SK-N-SH treated with all-trans-retinoic acid at 6 μM for 48 hours (cell line): ENCODE results near the gene GAR1.

Source experiments
- ATAC-seq: fragments of 200-7000 bp; cut with Tn5 transposase; 3 replicates; pipeline ENCODE4 v1.9.1; 2020; ENCODE audit warnings: mild to moderate bottlenecking, moderate library complexity
- ARNTL ChIP-seq: fragments of 450-650 bp; formaldehyde crosslinking; IDR thresholded peaks from 2 replicates; pipeline ENCODE4 v1.5.0; 2020; ENCODE audit warnings: low read depth, mild to moderate bottlenecking, moderate library complexity, borderline replicate concordance
- BACH2 ChIP-seq: fragments of 250-450 bp; sonication (Bioruptor Pico); IDR thresholded peaks from 2 replicates; pipeline ENCODE4 v1.9.0; 2021; ENCODE audit warnings: mild to moderate bottlenecking, borderline replicate concordance
- CSDC2 ChIP-seq: fragments of 250-450 bp; sonication (Bioruptor Pico); IDR thresholded peaks from 2 replicates; pipeline ENCODE4 v1.5.0; 2020; ENCODE audit warnings: mild to moderate bottlenecking, moderate library complexity
- ESRRG ChIP-seq: fragments of 250-450 bp; sonication (Bioruptor Pico); IDR thresholded peaks from 2 replicates; pipeline ENCODE4 v1.6.1; 2021; ENCODE audit warnings: mild to moderate bottlenecking
- GLIS3 ChIP-seq: fragments of 250-450 bp; sonication (Bioruptor Pico); IDR thresholded peaks from 2 replicates; pipeline ENCODE4 v1.5.0; 2020; ENCODE audit warnings: mild to moderate bottlenecking, moderate library complexity
- ISL1 ChIP-seq: fragments of 250-450 bp; sonication (Bioruptor Pico); IDR thresholded peaks from 2 replicates; pipeline ENCODE4 v2.1.2; 2022; ENCODE audit warnings: mild to moderate bottlenecking, moderate library complexity
- PPARA ChIP-seq: fragments of 250-450 bp; sonication (Bioruptor Pico); IDR thresholded peaks from 2 replicates; pipeline ENCODE4 v1.5.0; 2020; ENCODE audit warnings: mild to moderate bottlenecking, borderline replicate concordance
- RARB ChIP-seq: fragments of 250-450 bp; sonication (Bioruptor Pico); IDR thresholded peaks from 2 replicates; pipeline ENCODE4 v1.8.0; 2021; ENCODE audit warnings: mild to moderate bottlenecking, moderate library complexity
- SNAI2 ChIP-seq: fragments of 250-450 bp; sonication (Bioruptor Pico); IDR thresholded peaks from 2 replicates; pipeline ENCODE4 v1.5.0; 2020; ENCODE audit warnings: mild to moderate bottlenecking, moderate library complexity
- TCF4 ChIP-seq: fragments of 250-450 bp; sonication (Bioruptor Pico); IDR thresholded peaks from 2 replicates; pipeline ENCODE4 v1.8.0; 2021; ENCODE audit warnings: mild to moderate bottlenecking, moderate library complexity, borderline replicate concordance
- TOX ChIP-seq: fragments of 250-450 bp; sonication (Bioruptor Pico); IDR thresholded peaks from 2 replicates; pipeline ENCODE4 v1.8.0; 2021; ENCODE audit warnings: mild to moderate bottlenecking, moderate library complexity, borderline replicate concordance
- ZFP3 ChIP-seq: fragments of 250-450 bp; sonication (Bioruptor Pico); IDR thresholded peaks from 2 replicates; pipeline ENCODE4 v1.5.0; 2020; ENCODE audit warnings: mild to moderate bottlenecking, moderate library complexity
- ZFP30 ChIP-seq: fragments of 450-650 bp; formaldehyde crosslinking; IDR thresholded peaks from 2 replicates; pipeline ENCODE4 v1.5.0; 2022; ENCODE audit warnings: mild to moderate bottlenecking, moderate library complexity
- ZNF565 ChIP-seq: fragments of 450-650 bp; formaldehyde crosslinking; conservative IDR thresholded peaks from 2 replicates; pipeline ENCODE4 v1.5.0; 2020; ENCODE audit warnings: low read depth, mild to moderate bottlenecking, moderate library complexity
- ZNF70 ChIP-seq: fragments of 450-650 bp; formaldehyde crosslinking; IDR thresholded peaks from 2 replicates; pipeline ENCODE4 v1.5.0; 2020; ENCODE audit warnings: mild to moderate bottlenecking, moderate library complexity
- ZNF8 ChIP-seq: fragments of 450-650 bp; formaldehyde crosslinking; IDR thresholded peaks from 2 replicates; pipeline ENCODE4 v1.5.0; 2020; ENCODE audit warnings: mild to moderate bottlenecking, moderate library complexity
- TF ChIP-seq, protein P1 (sequence below): fragments of 250-450 bp; sonication (Bioruptor Pico); IDR thresholded peaks from 2 replicates; pipeline ENCODE4 v1.5.0; 2020; ENCODE audit warnings: mild to moderate bottlenecking, moderate library complexity
- TF ChIP-seq, protein P2 (sequence below): fragments of 250-450 bp; sonication (Bioruptor Pico); IDR thresholded peaks from 2 replicates; pipeline ENCODE4 v1.8.0; 2020; ENCODE audit warnings: mild to moderate bottlenecking, moderate library complexity, borderline replicate concordance
- TF ChIP-seq, protein P3 (sequence below): fragments of 250-450 bp; sonication (Bioruptor Pico); IDR thresholded peaks from 2 replicates; pipeline ENCODE4 v1.8.0; 2021; ENCODE audit warnings: low read depth, mild to moderate bottlenecking, moderate library complexity, borderline replicate concordance
- TF ChIP-seq, protein P4 (sequence below): fragments of 250-450 bp; sonication (Bioruptor Pico); IDR thresholded peaks from 2 replicates; pipeline ENCODE4 v1.5.1; 2020; ENCODE audit warnings: low read depth, mild to moderate bottlenecking, moderate library complexity
- TF ChIP-seq, protein P5 (sequence below): fragments of 250-450 bp; sonication (Bioruptor Pico); IDR thresholded peaks from 2 replicates; pipeline ENCODE4 v1.5.1; 2021; ENCODE audit warnings: mild to moderate bottlenecking, moderate library complexity

The GAR1 gene

DNA sequence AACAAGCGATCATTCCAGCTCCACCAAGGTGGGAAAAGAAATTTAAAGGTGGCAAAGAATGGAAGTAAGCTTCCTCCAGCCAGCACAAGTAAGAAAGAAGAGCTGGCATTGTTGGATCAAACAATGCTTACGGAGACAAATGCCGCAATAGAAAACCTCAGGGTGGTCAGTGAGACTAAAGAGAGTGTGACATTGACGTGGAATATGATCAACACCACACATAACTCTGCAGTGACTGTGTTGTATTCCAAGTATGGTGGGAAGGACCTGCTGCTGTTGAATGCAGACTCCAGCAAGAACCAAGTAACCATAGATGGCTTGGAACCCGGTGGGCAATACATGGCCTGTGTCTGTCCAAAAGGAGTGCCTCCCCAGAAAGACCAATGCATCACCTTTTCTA, 54.5 kb downstream of the GAR1 start:
- TF ChIP-seq, protein P1, sequence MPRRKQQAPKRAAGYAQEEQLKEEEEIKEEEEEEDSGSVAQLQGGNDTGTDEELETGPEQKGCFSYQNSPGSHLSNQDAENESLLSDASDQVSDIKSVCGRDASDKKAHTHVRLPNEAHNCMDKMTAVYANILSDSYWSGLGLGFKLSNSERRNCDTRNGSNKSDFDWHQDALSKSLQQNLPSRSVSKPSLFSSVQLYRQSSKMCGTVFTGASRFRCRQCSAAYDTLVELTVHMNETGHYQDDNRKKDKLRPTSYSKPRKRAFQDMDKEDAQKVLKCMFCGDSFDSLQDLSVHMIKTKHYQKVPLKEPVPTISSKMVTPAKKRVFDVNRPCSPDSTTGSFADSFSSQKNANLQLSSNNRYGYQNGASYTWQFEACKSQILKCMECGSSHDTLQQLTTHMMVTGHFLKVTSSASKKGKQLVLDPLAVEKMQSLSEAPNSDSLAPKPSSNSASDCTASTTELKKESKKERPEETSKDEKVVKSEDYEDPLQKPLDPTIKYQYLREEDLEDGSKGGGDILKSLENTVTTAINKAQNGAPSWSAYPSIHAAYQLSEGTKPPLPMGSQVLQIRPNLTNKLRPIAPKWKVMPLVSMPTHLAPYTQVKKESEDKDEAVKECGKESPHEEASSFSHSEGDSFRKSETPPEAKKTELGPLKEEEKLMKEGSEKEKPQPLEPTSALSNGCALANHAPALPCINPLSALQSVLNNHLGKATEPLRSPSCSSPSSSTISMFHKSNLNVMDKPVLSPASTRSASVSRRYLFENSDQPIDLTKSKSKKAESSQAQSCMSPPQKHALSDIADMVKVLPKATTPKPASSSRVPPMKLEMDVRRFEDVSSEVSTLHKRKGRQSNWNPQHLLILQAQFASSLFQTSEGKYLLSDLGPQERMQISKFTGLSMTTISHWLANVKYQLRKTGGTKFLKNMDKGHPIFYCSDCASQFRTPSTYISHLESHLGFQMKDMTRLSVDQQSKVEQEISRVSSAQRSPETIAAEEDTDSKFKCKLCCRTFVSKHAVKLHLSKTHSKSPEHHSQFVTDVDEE (CRISPR knock-in tag) = no peak
- TF ChIP-seq ZFP30 (CRISPR knock-in tag) = no peak
- no peak for TF ChIP-seq ZNF70 (CRISPR knock-in tag)
- no peak for TF ChIP-seq ESRRG (CRISPR knock-in tag)
- TF ChIP-seq CSDC2 (CRISPR knock-in tag) = no peak
- TF ChIP-seq ISL1 = no peak
- no peak for TF ChIP-seq TOX (CRISPR knock-in tag)
- TF ChIP-seq SNAI2 = no peak
- no peak for TF ChIP-seq RARB
- TF ChIP-seq ZFP3 (CRISPR knock-in tag) = no peak
- TF ChIP-seq TCF4 (CRISPR knock-in tag) = no peak
- TF ChIP-seq, protein P2, sequence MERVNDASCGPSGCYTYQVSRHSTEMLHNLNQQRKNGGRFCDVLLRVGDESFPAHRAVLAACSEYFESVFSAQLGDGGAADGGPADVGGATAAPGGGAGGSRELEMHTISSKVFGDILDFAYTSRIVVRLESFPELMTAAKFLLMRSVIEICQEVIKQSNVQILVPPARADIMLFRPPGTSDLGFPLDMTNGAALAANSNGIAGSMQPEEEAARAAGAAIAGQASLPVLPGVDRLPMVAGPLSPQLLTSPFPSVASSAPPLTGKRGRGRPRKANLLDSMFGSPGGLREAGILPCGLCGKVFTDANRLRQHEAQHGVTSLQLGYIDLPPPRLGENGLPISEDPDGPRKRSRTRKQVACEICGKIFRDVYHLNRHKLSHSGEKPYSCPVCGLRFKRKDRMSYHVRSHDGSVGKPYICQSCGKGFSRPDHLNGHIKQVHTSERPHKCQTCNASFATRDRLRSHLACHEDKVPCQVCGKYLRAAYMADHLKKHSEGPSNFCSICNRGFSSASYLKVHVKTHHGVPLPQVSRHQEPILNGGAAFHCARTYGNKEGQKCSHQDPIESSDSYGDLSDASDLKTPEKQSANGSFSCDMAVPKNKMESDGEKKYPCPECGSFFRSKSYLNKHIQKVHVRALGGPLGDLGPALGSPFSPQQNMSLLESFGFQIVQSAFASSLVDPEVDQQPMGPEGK (CRISPR knock-in tag) = no peak
- TF ChIP-seq, protein P3, sequence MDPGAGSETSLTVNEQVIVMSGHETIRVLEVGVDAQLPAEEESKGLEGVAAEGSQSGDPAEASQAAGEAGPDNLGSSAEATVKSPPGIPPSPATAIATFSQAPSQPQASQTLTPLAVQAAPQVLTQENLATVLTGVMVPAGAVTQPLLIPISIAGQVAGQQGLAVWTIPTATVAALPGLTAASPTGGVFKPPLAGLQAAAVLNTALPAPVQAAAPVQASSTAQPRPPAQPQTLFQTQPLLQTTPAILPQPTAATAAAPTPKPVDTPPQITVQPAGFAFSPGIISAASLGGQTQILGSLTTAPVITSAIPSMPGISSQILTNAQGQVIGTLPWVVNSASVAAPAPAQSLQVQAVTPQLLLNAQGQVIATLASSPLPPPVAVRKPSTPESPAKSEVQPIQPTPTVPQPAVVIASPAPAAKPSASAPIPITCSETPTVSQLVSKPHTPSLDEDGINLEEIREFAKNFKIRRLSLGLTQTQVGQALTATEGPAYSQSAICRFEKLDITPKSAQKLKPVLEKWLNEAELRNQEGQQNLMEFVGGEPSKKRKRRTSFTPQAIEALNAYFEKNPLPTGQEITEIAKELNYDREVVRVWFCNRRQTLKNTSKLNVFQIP (CRISPR knock-in tag) = no peak
- TF ChIP-seq, protein P4, sequence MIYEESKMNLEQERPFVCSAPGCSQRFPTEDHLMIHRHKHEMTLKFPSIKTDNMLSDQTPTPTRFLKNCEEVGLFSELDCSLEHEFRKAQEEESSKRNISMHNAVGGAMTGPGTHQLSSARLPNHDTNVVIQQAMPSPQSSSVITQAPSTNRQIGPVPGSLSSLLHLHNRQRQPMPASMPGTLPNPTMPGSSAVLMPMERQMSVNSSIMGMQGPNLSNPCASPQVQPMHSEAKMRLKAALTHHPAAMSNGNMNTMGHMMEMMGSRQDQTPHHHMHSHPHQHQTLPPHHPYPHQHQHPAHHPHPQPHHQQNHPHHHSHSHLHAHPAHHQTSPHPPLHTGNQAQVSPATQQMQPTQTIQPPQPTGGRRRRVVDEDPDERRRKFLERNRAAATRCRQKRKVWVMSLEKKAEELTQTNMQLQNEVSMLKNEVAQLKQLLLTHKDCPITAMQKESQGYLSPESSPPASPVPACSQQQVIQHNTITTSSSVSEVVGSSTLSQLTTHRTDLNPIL = no peak
- TF ChIP-seq, protein P5, sequence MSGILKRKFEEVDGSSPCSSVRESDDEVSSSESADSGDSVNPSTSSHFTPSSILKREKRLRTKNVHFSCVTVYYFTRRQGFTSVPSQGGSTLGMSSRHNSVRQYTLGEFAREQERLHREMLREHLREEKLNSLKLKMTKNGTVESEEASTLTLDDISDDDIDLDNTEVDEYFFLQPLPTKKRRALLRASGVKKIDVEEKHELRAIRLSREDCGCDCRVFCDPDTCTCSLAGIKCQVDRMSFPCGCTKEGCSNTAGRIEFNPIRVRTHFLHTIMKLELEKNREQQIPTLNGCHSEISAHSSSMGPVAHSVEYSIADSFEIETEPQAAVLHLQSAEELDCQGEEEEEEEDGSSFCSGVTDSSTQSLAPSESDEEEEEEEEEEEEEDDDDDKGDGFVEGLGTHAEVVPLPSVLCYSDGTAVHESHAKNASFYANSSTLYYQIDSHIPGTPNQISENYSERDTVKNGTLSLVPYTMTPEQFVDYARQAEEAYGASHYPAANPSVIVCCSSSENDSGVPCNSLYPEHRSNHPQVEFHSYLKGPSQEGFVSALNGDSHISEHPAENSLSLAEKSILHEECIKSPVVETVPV (CRISPR knock-in tag) = no peak
- TF ChIP-seq PPARA = no peak
- no peak for ATAC-seq

DNA sequence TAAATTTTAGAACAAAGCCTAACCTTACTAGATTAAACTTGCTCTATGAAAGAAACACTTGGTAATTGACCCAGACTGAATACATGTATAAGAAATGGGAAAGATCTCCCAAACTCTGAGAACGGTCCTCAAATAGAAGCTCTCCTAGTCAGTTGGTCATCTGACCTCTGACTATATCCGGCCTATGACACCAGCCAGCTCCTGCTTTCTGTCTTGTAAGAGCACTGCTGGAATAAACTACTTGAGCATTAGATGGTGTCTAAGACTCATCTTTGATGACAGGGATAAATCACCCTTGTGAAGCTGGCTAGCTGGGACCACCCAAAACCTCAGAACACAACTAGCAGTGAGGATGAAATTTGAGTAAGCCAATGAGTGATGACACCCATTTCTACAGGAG, 56.5 kb downstream of the GAR1 start:
- no peak for ATAC-seq
- TF ChIP-seq RARB = no peak
- no peak for TF ChIP-seq GLIS3
- TF ChIP-seq ZFP30 (CRISPR knock-in tag) = no peak
- no peak for TF ChIP-seq ESRRG (CRISPR knock-in tag)
- TF ChIP-seq ZFP3 (CRISPR knock-in tag) = no peak
- no peak for TF ChIP-seq ZNF565 (CRISPR knock-in tag)
- no peak for TF ChIP-seq ZNF8 (CRISPR knock-in tag)
- no peak for TF ChIP-seq ARNTL
- TF ChIP-seq, all 23 proteins: peak for 0

DNA sequence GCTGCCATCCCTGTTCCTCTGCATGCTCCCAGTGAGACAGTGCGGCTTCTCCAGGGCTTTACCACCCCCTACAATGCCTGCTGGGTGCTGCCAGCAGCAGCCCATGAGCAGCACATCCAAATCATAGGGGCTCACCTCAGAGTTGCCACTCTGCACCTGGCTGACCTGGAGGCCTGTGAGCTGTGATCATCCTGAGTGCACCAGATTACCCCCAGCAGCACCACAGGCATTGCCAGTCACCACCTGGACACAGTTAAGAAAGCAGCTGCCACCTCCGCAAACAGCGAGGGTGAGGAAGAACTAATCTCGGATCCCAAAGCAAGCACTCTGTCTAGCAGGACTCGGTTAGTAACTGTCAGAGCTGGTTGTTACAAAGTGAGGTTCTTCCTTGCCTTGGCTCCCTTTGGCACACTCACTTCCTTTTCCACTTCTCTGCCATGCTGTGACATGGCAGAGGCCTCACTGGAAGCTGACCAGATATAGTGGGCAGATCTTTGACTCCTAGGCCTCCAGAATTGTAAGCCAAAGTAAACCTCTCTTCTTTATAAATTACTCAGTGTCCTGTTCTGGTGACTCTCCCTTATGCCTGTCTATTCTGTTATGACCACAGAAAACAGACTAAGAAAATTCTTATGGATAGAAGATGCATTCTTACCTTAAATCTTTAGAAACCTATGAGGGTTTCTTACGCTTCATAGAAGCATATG, 57.5 kb downstream of the GAR1 start:
- ATAC-seq = no peak
- TF ChIP-seq, protein P5 (CRISPR knock-in tag) = no peak
- no peak for TF ChIP-seq ESRRG (CRISPR knock-in tag)
- no peak for TF ChIP-seq TOX (CRISPR knock-in tag)
- TF ChIP-seq GLIS3 = no peak
- TF ChIP-seq, protein P3 (CRISPR knock-in tag) = no peak
- TF ChIP-seq, protein P4 = no peak
- no peak for TF ChIP-seq ARNTL
- TF ChIP-seq, protein P2 (CRISPR knock-in tag) = no peak
- no peak for TF ChIP-seq BACH2 (CRISPR knock-in tag)
- TF ChIP-seq RARB = no peak
- TF ChIP-seq SNAI2 = no peak
